ENCODE data around the gene ZNF169.
"Not testable (repeated sequence)": the region's sequence is repeated elsewhere in the genome, so short reads cannot be mapped to it uniquely, and the experiment has no call there.

ZNF169 gene

GRCh38 chr9:94259077-94259862 lies at the start of gene ZNF169:
Gene ZNF169 (plus strand): TSS chr9:94259298. CDS start chr9:94278813, 19,515 bp downstream.
- DNase-seq (ENCODE audit: low spot score), result peak; percentile 92
- TF ChIP-seq CTCF (IDR thresholded peaks at IDR 0.05; ENCODE audit: extremely low read depth, missing control alignments), result no peak

- no peak for TF ChIP-seq CTCF (IDR thresholded peaks at IDR 0.05; ENCODE audit: extremely low read depth, missing control alignments)
- DNase-seq (ENCODE audit: low spot score), result no peak
Observed at GRCh38 chr9:94210616-94211603, 48.2 kb upstream of the ZNF169 start.

DNA sequence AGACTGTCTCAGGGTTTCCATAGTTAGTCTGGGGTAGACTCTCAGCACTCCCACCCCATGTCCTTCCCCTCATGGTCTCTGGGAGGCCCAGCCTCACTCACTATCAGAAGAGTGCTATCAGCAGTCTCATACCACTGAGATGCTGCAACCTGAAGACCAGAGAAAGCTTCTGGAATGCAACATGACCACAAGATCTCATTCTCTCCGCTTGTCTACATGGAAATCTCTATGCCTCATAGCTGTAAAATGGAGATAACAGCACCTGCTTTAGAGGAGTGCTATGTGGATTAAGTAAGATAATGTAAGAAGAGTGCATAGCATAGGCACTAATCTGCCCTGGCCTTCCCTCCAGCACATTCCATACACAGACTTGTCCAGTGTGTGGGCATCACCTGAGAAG lies 47.0 kb upstream of the ZNF169 start:
- DNase-seq (ENCODE audit: low spot score), result no peak
- TF ChIP-seq CTCF (IDR thresholded peaks at IDR 0.05; ENCODE audit: extremely low read depth, missing control alignments), result no peak

DNA sequence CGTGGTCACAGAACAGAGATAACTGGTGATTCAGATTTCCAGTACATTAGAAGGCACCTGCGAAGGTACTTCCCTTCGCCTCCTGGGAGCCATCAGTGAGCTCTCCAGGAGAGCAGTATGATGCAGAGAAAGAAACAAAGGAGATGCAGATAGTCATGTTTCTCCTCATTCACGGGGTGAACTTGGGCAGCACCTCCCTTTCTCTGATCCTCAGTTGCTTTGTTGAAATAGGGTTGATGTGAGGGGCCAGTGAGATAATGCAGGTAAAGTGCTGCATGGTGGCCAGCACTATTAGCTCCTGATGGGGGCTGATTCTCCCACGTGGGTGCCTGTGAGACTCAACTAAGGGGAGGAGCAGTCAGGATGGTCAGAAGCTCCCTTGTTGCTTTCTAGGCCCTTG lies 46.6 kb upstream of the ZNF169 start:
- TF ChIP-seq CTCF (IDR thresholded peaks at IDR 0.05; ENCODE audit: extremely low read depth, missing control alignments), result no peak
- DNase-seq (ENCODE audit: low spot score), result no peak

GRCh38 chr9:94213511-94214124 lies 45.5 kb upstream of the ZNF169 start:
- peak; percentile 64 for TF ChIP-seq CTCF (IDR thresholded peaks at IDR 0.05; ENCODE audit: extremely low read depth, missing control alignments)
- DNase-seq (ENCODE audit: low spot score), result peak; percentile 79

GRCh38 chr9:94222870-94223269 lies 36.2 kb upstream of the ZNF169 start:
- no peak for DNase-seq (ENCODE audit: low spot score)
- TF ChIP-seq CTCF (IDR thresholded peaks at IDR 0.05; ENCODE audit: extremely low read depth, missing control alignments), result no peak

DNA sequence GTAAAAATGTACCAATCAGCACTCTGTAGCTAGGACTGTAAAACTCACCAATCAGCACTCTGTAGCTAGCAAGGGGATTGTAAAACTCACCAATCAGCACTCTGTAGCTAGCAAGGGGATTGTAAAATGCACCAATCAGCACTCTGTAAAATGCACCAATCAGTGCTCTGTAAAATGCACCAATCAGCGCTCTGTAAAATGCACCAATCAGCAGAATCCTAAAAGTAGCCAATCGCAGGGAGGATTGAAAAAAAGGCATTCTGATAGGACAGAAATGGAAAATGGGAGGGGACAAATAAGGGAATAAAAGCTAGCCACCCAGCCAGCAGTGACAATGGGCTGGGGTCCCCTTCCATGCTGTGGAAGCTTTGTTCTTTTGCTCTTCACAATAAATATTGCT lies 33.7 kb upstream of the ZNF169 start:
- DNase-seq (ENCODE audit: low spot score), result not testable (repeated sequence)

All from GM20000 (cell line).